CD4-positive, alpha-beta T cell (primary cell): ENCODE results near the gene SAYSD1. TPM values are rescaled to one million over a fixed set of nuclear protein-coding genes. Genes with fewer than 3 reads are reported as not detected.
A peak's percentile ranks its signal among the peaks of the same experiment; 100 is the strongest.

ENCODE experiments used
- ATAC-seq: fragments of 200-7000 bp; cut with Tn5 transposase; one replicate; pipeline ENCODE4 v1.10.0; 2022; ENCODE audit warnings: mild to moderate bottlenecking; ENCODE audit not compliant: poor library complexity
- CTCF ChIA-PET: fragments of 350-600 bp; sonication (Branson Sonifier 250); formaldehyde crosslinking; loops from one replicate; lab custom pipeline; 2021; ENCODE audit warnings: antibody characterized with exemption, inconsistent platforms; lab: Charles Lee
- POLR2A ChIA-PET: fragments of 350-600 bp; sonication (Branson Sonifier 250); formaldehyde crosslinking; loops from one replicate; lab custom pipeline; 2021; ENCODE audit warnings: antibody characterized with exemption, inconsistent platforms; lab: Charles Lee
- DNase-seq, 14 experiments: peaks; one replicate each; pipeline ENCODE4 v3.0.0-alpha.2; 2013 to 2020; ENCODE audit warnings: mixed read lengths in 2 of 14
- H3K27ac ChIP-seq, 2 donors: one replicate each; pipeline versions ENCODE4 v1.5.1 to v1.7.0; 2013; ENCODE audit warnings: low read length in 2 of 2, low read depth in 1 of 2, mild to moderate bottlenecking in 1 of 2
- H3K27me3 ChIP-seq, 2 experiments: 1 replicate in 1 of 2; 2 replicates in 1 of 2; pipeline versions ENCODE4 v1.6.1 to v1.7.0; 2013; ENCODE audit warnings: low read length in 2 of 2, control low read depth in 1 of 2, mild to moderate bottlenecking in 1 of 2, moderate library complexity in 1 of 2; ENCODE audit not compliant: insufficient read depth in 2 of 2, control insufficient read depth in 1 of 2
- H3K36me3 ChIP-seq: one replicate; pipeline ENCODE4 v1.6.1; 2013; ENCODE audit warnings: low read length, control low read depth; ENCODE audit not compliant: insufficient read depth
- H3K4me1 ChIP-seq: one replicate; pipeline ENCODE4 v1.6.1; 2013; ENCODE audit warnings: low read length, control low read depth; ENCODE audit not compliant: insufficient read depth
- H3K4me3 ChIP-seq: one replicate; pipeline ENCODE4 v1.5.1; 2013; ENCODE audit warnings: mild to moderate bottlenecking, low read length, moderate library complexity
- H3K9me3 ChIP-seq, 2 experiments: 1 replicate in 1 of 2; 2 replicates in 1 of 2; pipeline versions ENCODE4 v1.6.1 to v1.7.0; 2013; ENCODE audit warnings: low read length in 2 of 2, mild to moderate bottlenecking in 2 of 2, control low read depth in 1 of 2, moderate library complexity in 1 of 2; ENCODE audit not compliant: control insufficient read depth in 1 of 2, insufficient read depth in 1 of 2
- H3K27ac Mint-ChIP-seq: one replicate; pipeline ENCODE4 v1.8.0; 2020; ENCODE audit warnings: mixed read lengths
- H3K27me3 Mint-ChIP-seq: one replicate; pipeline ENCODE4 v1.8.0; 2021; ENCODE audit warnings: mixed read lengths
- H3K36me3 Mint-ChIP-seq: one replicate; pipeline ENCODE4 v1.8.0; 2021; ENCODE audit warnings: low read depth, mixed read lengths
- H3K4me1 Mint-ChIP-seq: one replicate; pipeline ENCODE4 v1.8.0; 2021; ENCODE audit warnings: low read depth, mixed read lengths
- H3K4me3 Mint-ChIP-seq: one replicate; pipeline ENCODE4 v1.8.0; 2020; ENCODE audit warnings: mild to moderate bottlenecking, mixed read lengths
- H3K9me3 Mint-ChIP-seq: one replicate; pipeline ENCODE4 v1.8.0; 2020; ENCODE audit warnings: mixed read lengths
- CTCF ChIP-seq: fragments of 200-600 bp; IDR thresholded peaks from one replicate; pipeline ENCODE4 v1.8.0; 2022; ENCODE audit warnings: antibody characterized with exemption, mild to moderate bottlenecking
- intact Hi-C, 2 experiments: fragments of 100-400 bp; cut with DNase I in 1 of 2; cut with micrococcal nuclease in 1 of 2; formaldehyde crosslinking; loops; one replicate each; pipeline versions ENCODE4 v1.15.1 to v1.9.0; 2023 to 2025; cut with DNase I, micrococcal nuclease
- total RNA-seq, 174 experiments: library from RNA in 2 of 174; stranded (reverse) in 2 of 174; gene quantifications; one replicate each; pipeline ENCODE4 v1.2.3 and lab custom pipeline; 2021 to 2026

SAYSD1 gene
- total RNA-seq, 2 experiments from 2014 or later, result 18.7 to 21.3 TPM

GRCh38 chr6:39102821-39103136 lies 12.2 kb downstream of the SAYSD1 start:
- POLR2A ChIA-PET, result interaction anchor here (0.9 to 1.5 kb wide), 3 partner anchors 9 to 12 kb away, joined by 5 to 13 read pairs (median 5); partner anchors contain the start of gene SAYSD1
- no peak for TF ChIP-seq CTCF
- CTCF ChIA-PET, result interaction anchor here (1.0 kb wide), 1 partner anchor 14 kb away, joined by 3 read pairs; no protein-coding TSS in a partner anchor

DNA sequence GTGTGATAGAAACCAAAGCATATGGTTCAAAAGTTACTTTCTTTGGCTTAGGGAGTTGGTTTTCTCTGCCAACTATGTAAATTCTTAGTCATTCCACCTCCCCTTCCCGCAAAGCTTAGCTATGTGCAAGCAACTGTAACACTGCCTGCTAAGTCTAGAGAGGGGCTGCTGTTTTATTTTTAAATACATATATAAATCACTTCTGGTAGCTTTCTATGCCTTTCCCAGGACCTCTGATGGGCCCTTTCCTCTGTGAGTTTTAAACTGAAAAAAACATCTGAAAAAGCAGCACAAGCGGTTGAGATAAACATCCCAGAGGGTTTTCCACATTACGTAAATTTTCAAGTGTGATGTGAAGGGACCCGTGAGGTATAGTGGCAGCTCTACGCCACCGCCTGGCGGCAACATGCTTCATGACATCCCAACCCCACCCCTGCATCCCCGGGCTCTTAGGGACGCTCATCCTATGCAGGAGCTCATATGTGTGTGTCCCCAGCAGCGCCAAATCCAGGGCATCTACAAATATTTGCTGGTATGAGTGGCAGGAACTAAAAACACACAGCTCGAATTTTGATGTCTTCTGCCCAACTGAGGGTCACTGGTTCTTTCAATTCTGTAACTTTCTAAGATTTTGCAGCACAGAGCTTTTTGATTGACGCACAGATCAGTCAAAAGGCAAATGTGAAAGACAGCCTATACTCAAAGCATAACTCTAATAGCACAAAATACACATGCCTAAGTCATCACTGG lies 12.7 kb downstream of the SAYSD1 start:
- Mint-ChIP-seq H3K4me3 (no peak overlapping the region), H3K4me1 (peaks cover 31% of the 10 kb centered on the region), H3K27ac (no peak overlapping the region)

More at GRCh38 chr6:39102821-39103136, 12.2 kb downstream of the SAYSD1 start:
- peaks cover 50% of the 10 kb centered on the region for H3K36me3 Mint-ChIP-seq
- DNase-seq (no peak), ATAC-seq (no peak)
- Histone ChIP-seq H3K4me1 (peaks cover 3% of the 10 kb centered on the region), H3K9me3 (no peaks in the 10 kb centered on the region), H3K36me3 (peaks cover 10% of the 10 kb centered on the region), H3K4me3 (no peak overlapping the region), H3K27me3 (no peaks in the 10 kb centered on the region), H3K27ac (no peak overlapping the region)
- intact Hi-C loops, result loop anchor here (5.0 to 10.0 kb wide), 2 partner anchors 230 to 622 kb away; partner anchors contain the start of gene KIF6 (in 1 of the 2)
- H3K4me1 Mint-ChIP-seq, result peaks cover 36% of the 10 kb centered on the region
- no peak overlapping the region for H3K4me3 Mint-ChIP-seq
- no peaks in the 10 kb centered on the region for H3K9me3 Mint-ChIP-seq
- H3K27me3 Mint-ChIP-seq, result no peaks in the 10 kb centered on the region
- H3K27ac Mint-ChIP-seq, result no peak overlapping the region

More for the DNA sequence above, 12.7 kb downstream of the SAYSD1 start:
- intact Hi-C loops, result loop anchor here (5.0 to 10.0 kb wide), 2 partner anchors 230 to 623 kb away; partner anchors contain the start of gene KIF6 (in 1 of the 2)
- Histone ChIP-seq H3K27me3 (no peaks in the 10 kb centered on the region), H3K4me3 (no peak overlapping the region), H3K36me3 (peaks cover 10% of the 10 kb centered on the region), H3K27ac (no peak overlapping the region), H3K9me3 (no peaks in the 10 kb centered on the region), H3K4me1 (peaks cover 3% of the 10 kb centered on the region)
- peak; percentile 27 for TF ChIP-seq CTCF
- Mint-ChIP-seq H3K9me3 (no peaks in the 10 kb centered on the region), H3K36me3 (peaks cover 45% of the 10 kb centered on the region), H3K27me3 (no peaks in the 10 kb centered on the region)
- ChIA-PET CTCF (interaction anchor here (1.0 kb wide), 1 partner anchor 14 kb away, joined by 3 read pairs; no protein-coding TSS in a partner anchor), POLR2A (interaction anchor here (0.9 to 1.5 kb wide), 3 partner anchors 9 to 12 kb away, joined by 5 to 13 read pairs (median 5); partner anchors contain the start of gene SAYSD1)
- peak in 3 of 14 experiments; percentile 32 to 47 (median 36) for DNase-seq
- ATAC-seq, result peak; percentile 50
